ENCODE measurements around the gene JUN.

- no peak for TF ChIP-seq CTCF (IDR thresholded peaks at IDR 0.05)
- no peak for TF ChIP-seq POLR2A (IDR thresholded peaks at IDR 0.05)
Observed at GRCh38 chr1:58765006-58765405, 18.8 kb downstream of the JUN start.
